Activated naive CD4-positive, alpha-beta T cell treated with anti-CD3 and anti-CD28 coated beads for 36 hours (primary cell): ENCODE measurements around the gene RPS6KB2. TPM values are rescaled to one million over a fixed set of nuclear protein-coding genes. Genes with fewer than 3 reads are reported as not detected.

ENCODE experiments used
- CTCF ChIA-PET: fragments of 350-600 bp; sonication (Branson Sonifier 250); formaldehyde crosslinking; loops from one replicate; lab custom pipeline; 2021; ENCODE audit warnings: antibody characterized with exemption; lab: Charles Lee
- DNase-seq: peaks from one replicate; pipeline ENCODE4 v3.0.0-alpha.2; 2020
- H3K27ac Mint-ChIP-seq: one replicate; pipeline ENCODE4 v1.8.0; 2021; ENCODE audit warnings: mild to moderate bottlenecking, mixed read lengths
- H3K27me3 Mint-ChIP-seq: one replicate; pipeline ENCODE4 v1.8.0; 2021; ENCODE audit warnings: low read depth, mixed read lengths
- H3K36me3 Mint-ChIP-seq: one replicate; pipeline ENCODE4 v1.8.0; 2021; ENCODE audit warnings: low read depth, mixed read lengths
- H3K4me1 Mint-ChIP-seq: one replicate; pipeline ENCODE4 v1.8.0; 2021; ENCODE audit warnings: low read depth, mixed read lengths
- H3K4me3 Mint-ChIP-seq: one replicate; pipeline ENCODE4 v1.8.0; 2021; ENCODE audit warnings: mild to moderate bottlenecking, moderate library complexity, mixed read lengths
- H3K9me3 Mint-ChIP-seq: one replicate; pipeline ENCODE4 v1.8.0; 2021; ENCODE audit warnings: mixed read lengths
- intact Hi-C: fragments of 100-400 bp; cut with micrococcal nuclease; formaldehyde crosslinking; loops from one replicate; pipeline ENCODE4 v1.15.1; 2023
- total RNA-seq, 2 experiments: library from RNA; stranded (reverse); gene quantifications; one replicate each; pipeline ENCODE4 v1.2.3, GENCODE V29; 2021

Gene RPS6KB2
- total RNA-seq, 2 experiments from 2014 or later: 50.7 to 51.2 TPM

- intact Hi-C loops: no loop called here
- Mint-ChIP-seq H3K4me3 (peak within 1 kb of the TSS; percentile 72), H3K36me3 (no peaks in the 10 kb centered on the region), H3K27ac (peak within 1 kb of the TSS; percentile 61), H3K4me1 (peaks cover 71% of the 10 kb centered on the region), H3K27me3 (no peaks in the 10 kb centered on the region), H3K9me3 (no peaks in the 10 kb centered on the region)
- DNase-seq: no peak
- CTCF ChIA-PET: interaction anchor here (0.5 kb wide), 1 partner anchor 59 kb away, joined by 4 read pairs; no protein-coding TSS in a partner anchor
These were observed 12.6 kb upstream of the RPS6KB2 start, which contains the start of gene CARNS1 for GRCh38 chr11:67415501-67416304. Gene CARNS1, plus strand, starts transcription at chr11:67415678. Its CDS starts 522 bp downstream, at chr11:67416200.

GRCh38 chr11:67416416-67417335, 11.6 kb upstream of the RPS6KB2 start:
- no peaks in the 10 kb centered on the region for H3K9me3 Mint-ChIP-seq
- intact Hi-C loops: loop anchor here (1.0 kb wide), 1 partner anchor 7 kb away; no protein-coding TSS in a partner anchor
- DNase-seq: peak; percentile 76
- CTCF ChIA-PET: interaction anchor here (4.7 kb wide), 1 partner anchor 14 kb away, joined by 28 read pairs; the partner anchor contains the start of genes PPP1CA and TBC1D10C
- H3K27ac Mint-ChIP-seq: peak overlapping the region; percentile 68
- no peaks in the 10 kb centered on the region for H3K27me3 Mint-ChIP-seq
- H3K4me1 Mint-ChIP-seq: peaks cover 65% of the 10 kb centered on the region
- H3K36me3 Mint-ChIP-seq: no peaks in the 10 kb centered on the region
- peak overlapping the region; percentile 52 for H3K4me3 Mint-ChIP-seq

- intact Hi-C loops: loop anchor here (1.0 kb wide), 1 partner anchor 8 kb away; no protein-coding TSS in a partner anchor
- Mint-ChIP-seq H3K36me3 (no peaks in the 10 kb centered on the region), H3K9me3 (no peaks in the 10 kb centered on the region), H3K4me1 (peaks cover 58% of the 10 kb centered on the region), H3K27ac (no peak overlapping the region), H3K4me3 (no peak overlapping the region), H3K27me3 (no peaks in the 10 kb centered on the region)
- CTCF ChIA-PET: interaction anchor here (4.7 kb wide), 1 partner anchor 14 kb away, joined by 28 read pairs; the partner anchor contains the start of genes PPP1CA and TBC1D10C
- DNase-seq: no peak
These were observed 10.9 kb upstream of the RPS6KB2 start for GRCh38 chr11:67417425-67417824.

- Mint-ChIP-seq H3K27ac (peak overlapping the region; percentile 46), H3K36me3 (no peaks in the 10 kb centered on the region)
These were observed 9.6 kb upstream of the RPS6KB2 start for GRCh38 chr11:67418476-67419281.

GRCh38 chr11:67419325-67420049, 8.8 kb upstream of the RPS6KB2 start:
- no peak for DNase-seq
- Mint-ChIP-seq H3K27ac (peak overlapping the region; percentile 68), H3K36me3 (no peaks in the 10 kb centered on the region), H3K4me1 (peaks cover 51% of the 10 kb centered on the region), H3K9me3 (no peaks in the 10 kb centered on the region), H3K27me3 (no peaks in the 10 kb centered on the region), H3K4me3 (peak overlapping the region; percentile 77)
- CTCF ChIA-PET: interaction anchor here (0.9 to 4.7 kb wide), 5 partner anchors 10 to 68 kb away, joined by 3 to 28 read pairs (median 3); partner anchors contain the start of genes PPP1CA, PTPRCAP and TBC1D10C
- intact Hi-C loops: loop anchor here (2.0 kb wide), 1 partner anchor 19 kb away; no protein-coding TSS in a partner anchor

More at GRCh38 chr11:67418476-67419281, 9.6 kb upstream of the RPS6KB2 start:
- Mint-ChIP-seq H3K27me3 (no peaks in the 10 kb centered on the region), H3K4me1 (peaks cover 51% of the 10 kb centered on the region), H3K4me3 (peak overlapping the region; percentile 53), H3K9me3 (no peaks in the 10 kb centered on the region)
- no peak for DNase-seq
- intact Hi-C loops: no loop called here
- CTCF ChIA-PET: interaction anchor here (0.9 to 4.7 kb wide), 3 partner anchors 16 to 73 kb away, joined by 3 to 28 read pairs (median 3); partner anchors contain the start of genes PPP1CA, PTPRCAP and TBC1D10C

- no peak for DNase-seq
- intact Hi-C loops: loop anchor here (2.0 kb wide), 1 partner anchor 19 kb away; no protein-coding TSS in a partner anchor
- Mint-ChIP-seq H3K27me3 (no peaks in the 10 kb centered on the region), H3K36me3 (no peaks in the 10 kb centered on the region), H3K27ac (peak overlapping the region; percentile 76), H3K4me1 (peaks cover 47% of the 10 kb centered on the region), H3K4me3 (peak overlapping the region; percentile 77), H3K9me3 (no peaks in the 10 kb centered on the region)
- CTCF ChIA-PET: interaction anchor here (0.9 to 4.7 kb wide), 4 partner anchors 11 to 69 kb away, joined by 3 to 28 read pairs (median 4); partner anchors contain the start of genes PPP1CA and TBC1D10C
These were observed 8.1 kb upstream of the RPS6KB2 start for GRCh38 chr11:67420147-67420645.

- peak overlapping the region; percentile 77 for H3K4me3 Mint-ChIP-seq
- no peaks in the 10 kb centered on the region for H3K27me3 Mint-ChIP-seq
- H3K9me3 Mint-ChIP-seq: no peaks in the 10 kb centered on the region
- CTCF ChIA-PET: interaction anchor here (0.9 to 4.7 kb wide), 4 partner anchors 12 to 69 kb away, joined by 3 to 28 read pairs (median 4); partner anchors contain the start of genes PPP1CA and TBC1D10C
- no peaks in the 10 kb centered on the region for H3K36me3 Mint-ChIP-seq
- DNase-seq: peak; percentile 97
- intact Hi-C loops: loop anchor here (1.0 to 2.0 kb wide), 2 partner anchors 18 to 19 kb away; no protein-coding TSS in a partner anchor
- H3K27ac Mint-ChIP-seq: peak overlapping the region; percentile 50
- H3K4me1 Mint-ChIP-seq: peaks cover 46% of the 10 kb centered on the region
These were observed 7.5 kb upstream of the RPS6KB2 start for GRCh38 chr11:67420646-67421429.

- CTCF ChIA-PET: interaction anchor here (4.7 kb wide), 1 partner anchor 19 kb away, joined by 28 read pairs; the partner anchor contains the start of genes PPP1CA and TBC1D10C
- H3K4me1 Mint-ChIP-seq: peaks cover 39% of the 10 kb centered on the region
- H3K36me3 Mint-ChIP-seq: no peaks in the 10 kb centered on the region
These were observed 6.8 kb upstream of the RPS6KB2 start for GRCh38 chr11:67421430-67422031.

GRCh38 chr11:67422891-67423290, 5.4 kb upstream of the RPS6KB2 start:
- CTCF ChIA-PET: no interaction called here
- Mint-ChIP-seq H3K27ac (no peak overlapping the region), H3K9me3 (no peaks in the 10 kb centered on the region), H3K4me1 (peaks cover 36% of the 10 kb centered on the region), H3K27me3 (no peaks in the 10 kb centered on the region), H3K36me3 (no peaks in the 10 kb centered on the region), H3K4me3 (no peak overlapping the region)
- no peak for DNase-seq
- intact Hi-C loops: no loop called here

More at GRCh38 chr11:67421430-67422031, 6.8 kb upstream of the RPS6KB2 start:
- Mint-ChIP-seq H3K27me3 (no peaks in the 10 kb centered on the region), H3K4me3 (peak overlapping the region; percentile 60), H3K9me3 (no peaks in the 10 kb centered on the region), H3K27ac (peak overlapping the region; percentile 50)
- DNase-seq: no peak
- intact Hi-C loops: loop anchor here (1.0 to 2.0 kb wide), 2 partner anchors 17 to 19 kb away; no protein-coding TSS in a partner anchor
